ENCODE results near the gene NIPSNAP3A.

The NIPSNAP3A gene

GRCh38 chr9:104774831-104775573 lies 27.5 kb downstream of the NIPSNAP3A start:
- no peak for DNase-seq

GRCh38 chr9:104775574-104775936 lies 28.1 kb downstream of the NIPSNAP3A start:
- no peak for DNase-seq

- DNase-seq = no peak
Observed at GRCh38 chr9:104775976-104776375, 28.5 kb downstream of the NIPSNAP3A start.

GRCh38 chr9:104776797-104777196 lies 29.3 kb downstream of the NIPSNAP3A start:
- no peak for DNase-seq

- DNase-seq = no peak
Observed at GRCh38 chr9:104778802-104779201, 31.3 kb downstream of the NIPSNAP3A start.

GRCh38 chr9:104779334-104779733 lies 31.9 kb downstream of the NIPSNAP3A start:
- no peak for DNase-seq

GRCh38 chr9:104779946-104780535 lies 32.6 kb downstream of the NIPSNAP3A start:
- no peak for DNase-seq

- no peak for DNase-seq
Observed at GRCh38 chr9:104780796-104781395, 33.4 kb downstream of the NIPSNAP3A start.

GRCh38 chr9:104783588-104783987 lies 36.1 kb downstream of the NIPSNAP3A start:
- DNase-seq = no peak

- DNase-seq = no peak
Observed at GRCh38 chr9:104784098-104784497, 36.6 kb downstream of the NIPSNAP3A start.

- no peak for DNase-seq
Observed at GRCh38 chr9:104786293-104786692, 38.8 kb downstream of the NIPSNAP3A start.

- DNase-seq = no peak
Observed at GRCh38 chr9:104787306-104788015, 40.0 kb downstream of the NIPSNAP3A start.

GRCh38 chr9:104788251-104788650 lies 40.8 kb downstream of the NIPSNAP3A start:
- no peak for DNase-seq

- DNase-seq = no peak
Observed at GRCh38 chr9:104794070-104794469, 46.6 kb downstream of the NIPSNAP3A start.

- DNase-seq = no peak
Observed at GRCh38 chr9:104795082-104795481, 47.6 kb downstream of the NIPSNAP3A start.

GRCh38 chr9:104795857-104796256 lies 48.4 kb downstream of the NIPSNAP3A start:
- DNase-seq = no peak

GRCh38 chr9:104798209-104798995 lies 50.9 kb downstream of the NIPSNAP3A start:
- no peak for DNase-seq

GRCh38 chr9:104800068-104800785 lies 52.7 kb downstream of the NIPSNAP3A start:
- DNase-seq = no peak

- no peak for DNase-seq
Observed at GRCh38 chr9:104802110-104802509, 54.6 kb downstream of the NIPSNAP3A start.

GRCh38 chr9:104802906-104803305 lies 55.4 kb downstream of the NIPSNAP3A start:
- DNase-seq = no peak

- DNase-seq = no peak
Observed at GRCh38 chr9:104805441-104805840, 58.0 kb downstream of the NIPSNAP3A start.

- peak; percentile 72 for DNase-seq
Observed at GRCh38 chr9:104808035-104808614, 60.6 kb downstream of the NIPSNAP3A start.
